Hepatocyte (in vitro differentiated cells): Measurements from ENCODE around the gene MAP4K2. TPM values are rescaled to one million over a fixed set of nuclear protein-coding genes. Genes with fewer than 3 reads are reported as not detected.

ENCODE experiments used
- DNase-seq: peaks from one replicate; pipeline ENCODE4 v3.0.0-alpha.2; 2016; ENCODE audit warnings: low spot score
- H2AFZ ChIP-seq: fragments of 200-600 bp; sonication (generic); 2 replicates; pipeline ENCODE4 v1.6.0; 2016; ENCODE audit warnings: antibody characterized with exemption, mild to moderate bottlenecking
- H3K27ac ChIP-seq: fragments of 200-600 bp; sonication (generic); 2 replicates; pipeline ENCODE4 v1.5.1; 2016; ENCODE audit warnings: mild to moderate bottlenecking
- H3K27me3 ChIP-seq: fragments of 200-600 bp; sonication (generic); 2 replicates; pipeline ENCODE4 v1.6.1; 2016
- H3K36me3 ChIP-seq: fragments of 200-600 bp; sonication (generic); replicated peaks from 2 replicates; pipeline ENCODE4 v1.5.1; 2016; ENCODE audit warnings: low read depth; ENCODE audit not compliant: insufficient read depth
- H3K4me1 ChIP-seq: fragments of 200-600 bp; sonication (generic); 2 replicates; pipeline ENCODE4 v1.5.1; 2016; ENCODE audit warnings: mild to moderate bottlenecking, moderate library complexity; ENCODE audit not compliant: insufficient read depth
- H3K4me2 ChIP-seq: fragments of 200-600 bp; sonication (generic); 2 replicates; pipeline ENCODE4 v1.6.0; 2016
- H3K4me3 ChIP-seq: fragments of 200-600 bp; sonication (generic); 2 replicates; pipeline ENCODE4 v1.5.1; 2016; ENCODE audit warnings: mild to moderate bottlenecking
- H3K79me2 ChIP-seq: fragments of 200-600 bp; sonication (generic); 2 replicates; pipeline ENCODE4 v1.6.0; 2017; ENCODE audit warnings: mild to moderate bottlenecking
- H3K9me2 ChIP-seq: fragments of 200-600 bp; sonication (generic); replicated peaks from 2 replicates; pipeline ENCODE4 v1.6.0; 2017; ENCODE audit warnings: mild to moderate bottlenecking; ENCODE audit not compliant: insufficient read depth
- H3K9me3 ChIP-seq: fragments of 200-600 bp; sonication (generic); 2 replicates; pipeline ENCODE4 v1.5.1; 2016; ENCODE audit warnings: low read depth, mild to moderate bottlenecking
- H4K20me1 ChIP-seq: fragments of 200-600 bp; sonication (generic); 2 replicates; pipeline ENCODE4 v1.6.0; 2016; ENCODE audit warnings: mild to moderate bottlenecking; ENCODE audit not compliant: insufficient read depth, poor library complexity, severe bottlenecking
- CTCF ChIP-seq: fragments of 200-600 bp; sonication (generic); IDR thresholded peaks from 2 replicates; pipeline ENCODE4 v1.5.1; 2016; ENCODE audit warnings: antibody characterized with exemption, mild to moderate bottlenecking; ENCODE audit not compliant: poor library complexity
- EZH2 ChIP-seq: fragments of 200-600 bp; sonication (generic); IDR thresholded peaks from 2 replicates; pipeline ENCODE4 v1.6.1; 2016; ENCODE audit warnings: antibody characterized with exemption, mild to moderate bottlenecking, borderline replicate concordance
- EZH2phosphoT487 ChIP-seq: fragments of 200-600 bp; sonication (generic); IDR thresholded peaks from one replicate; pipeline ENCODE4 v1.6.1; 2018; ENCODE audit warnings: antibody characterized with exemption, mild to moderate bottlenecking, low read depth, moderate library complexity; ENCODE audit not compliant: unreplicated experiment, severe bottlenecking
- WGBS: methylation state at CpG from one replicate; pipeline ENCODE4 v1.1.6; 2016; ENCODE audit warnings: low lambda C conversion rate; ENCODE audit errors: missing lambda C conversion rate; 5-methylcytosine and 5-hydroxymethylcytosine counted together
- polyA plus RNA-seq: library from polyadenylated mRNA; unstranded; fragments of >200 nt; fragmentation: Nextera tagmentation; extraction: Ambion mirVana; gene quantifications from 2 replicates; pipeline ENCODE4 v1.2.1, GENCODE V29; 2016
- total RNA-seq: library from RNA; depleted of rRNA; stranded (reverse); fragments of >200 nt; gene quantifications from 2 replicates; pipeline ENCODE4 v1.2.3, GENCODE V29; 2014

The MAP4K2 gene
- total and polyA plus RNA-seq, 2 experiments from 2014 or later, result 7.8 to 9.0 TPM

- DNase-seq, result no peak
- Histone ChIP-seq H3K9me2 (no peaks in the 10 kb centered on the region), H3K27me3 (no peaks in the 10 kb centered on the region), H3K4me3 (no peak overlapping the region), H3K9me3 (no peaks in the 10 kb centered on the region), H3K27ac (no peak overlapping the region), H2AFZ (no peak overlapping the region), H3K79me2 (peaks cover 12% of the 10 kb centered on the region), H3K4me1 (peaks cover 23% of the 10 kb centered on the region), H3K4me2 (no peak overlapping the region), H4K20me1 (no peaks in the 10 kb centered on the region), H3K36me3 (no peaks in the 10 kb centered on the region)
- WGBS, result 95% methylated on average over 25 of the region's 28 CpGs
- no peak for TF ChIP-seq EZH2
Measured at GRCh38 chr11:64838600-64839334, 35.8 kb upstream of the MAP4K2 start.

GRCh38 chr11:64837887-64838351, 34.9 kb upstream of the MAP4K2 start:
- no peak overlapping the region for H3K4me2 ChIP-seq
- TF ChIP-seq CTCF (no peak), EZH2 (no peak), EZH2phosphoT487 (no peak)
- peaks cover 15% of the 10 kb centered on the region for H3K4me1 ChIP-seq
- no peaks in the 10 kb centered on the region for H3K36me3 ChIP-seq
- no peaks in the 10 kb centered on the region for H3K9me2 ChIP-seq
- peaks cover 9% of the 10 kb centered on the region for H3K79me2 ChIP-seq
- no peak overlapping the region for H2AFZ ChIP-seq
- no peaks in the 10 kb centered on the region for H3K9me3 ChIP-seq
- H3K27me3 ChIP-seq, result no peaks in the 10 kb centered on the region
- H3K4me3 ChIP-seq, result no peak overlapping the region
- H4K20me1 ChIP-seq, result no peaks in the 10 kb centered on the region
- over 99% methylated on average over 10 of the region's 10 CpGs for WGBS
- DNase-seq, result no peak
- H3K27ac ChIP-seq, result no peak overlapping the region

- Histone ChIP-seq H2AFZ (no peak overlapping the region), H3K4me1 (peaks cover 2% of the 10 kb centered on the region), H3K27ac (no peak overlapping the region), H3K9me2 (no peaks in the 10 kb centered on the region), H3K4me2 (no peak overlapping the region), H3K36me3 (no peaks in the 10 kb centered on the region), H3K79me2 (peaks cover 2% of the 10 kb centered on the region), H3K4me3 (no peak overlapping the region), H4K20me1 (no peaks in the 10 kb centered on the region), H3K9me3 (no peaks in the 10 kb centered on the region), H3K27me3 (no peaks in the 10 kb centered on the region)
- WGBS, result 94% methylated on average over 14 of the region's 16 CpGs
- no peak for DNase-seq
- TF ChIP-seq EZH2, result no peak
- no peak for TF ChIP-seq EZH2phosphoT487
- no peak for TF ChIP-seq CTCF
Measured at GRCh38 chr11:64836448-64837072, 33.5 kb upstream of the MAP4K2 start.

GRCh38 chr11:64835616-64836447, 32.8 kb upstream of the MAP4K2 start:
- no peak overlapping the region for H2AFZ ChIP-seq
- TF ChIP-seq CTCF (no peak), EZH2phosphoT487 (no peak), EZH2 (no peak)

More at GRCh38 chr11:64835616-64836447, 32.8 kb upstream of the MAP4K2 start:
- H3K27ac ChIP-seq, result no peak overlapping the region
- DNase-seq, result no peak
- H3K9me3 ChIP-seq, result no peaks in the 10 kb centered on the region
- H3K4me1 ChIP-seq, result no peaks in the 10 kb centered on the region
- no peaks in the 10 kb centered on the region for H3K9me2 ChIP-seq
- H3K27me3 ChIP-seq, result no peaks in the 10 kb centered on the region
- H3K4me3 ChIP-seq, result no peak overlapping the region
- H3K79me2 ChIP-seq, result no peaks in the 10 kb centered on the region
- H3K36me3 ChIP-seq, result no peaks in the 10 kb centered on the region
- WGBS, result 93% methylated on average over 14 of the region's 17 CpGs
- no peaks in the 10 kb centered on the region for H4K20me1 ChIP-seq
- H3K4me2 ChIP-seq, result no peak overlapping the region
